HS-27A (cell line): ENCODE data around the gene SLFNL1.

Source experiments
- DNase-seq: peaks from one replicate; pipeline ENCODE4 v3.0.0-alpha.2; 2012; ENCODE audit warnings: low read depth, missing footprints

The SLFNL1 gene

DNA sequence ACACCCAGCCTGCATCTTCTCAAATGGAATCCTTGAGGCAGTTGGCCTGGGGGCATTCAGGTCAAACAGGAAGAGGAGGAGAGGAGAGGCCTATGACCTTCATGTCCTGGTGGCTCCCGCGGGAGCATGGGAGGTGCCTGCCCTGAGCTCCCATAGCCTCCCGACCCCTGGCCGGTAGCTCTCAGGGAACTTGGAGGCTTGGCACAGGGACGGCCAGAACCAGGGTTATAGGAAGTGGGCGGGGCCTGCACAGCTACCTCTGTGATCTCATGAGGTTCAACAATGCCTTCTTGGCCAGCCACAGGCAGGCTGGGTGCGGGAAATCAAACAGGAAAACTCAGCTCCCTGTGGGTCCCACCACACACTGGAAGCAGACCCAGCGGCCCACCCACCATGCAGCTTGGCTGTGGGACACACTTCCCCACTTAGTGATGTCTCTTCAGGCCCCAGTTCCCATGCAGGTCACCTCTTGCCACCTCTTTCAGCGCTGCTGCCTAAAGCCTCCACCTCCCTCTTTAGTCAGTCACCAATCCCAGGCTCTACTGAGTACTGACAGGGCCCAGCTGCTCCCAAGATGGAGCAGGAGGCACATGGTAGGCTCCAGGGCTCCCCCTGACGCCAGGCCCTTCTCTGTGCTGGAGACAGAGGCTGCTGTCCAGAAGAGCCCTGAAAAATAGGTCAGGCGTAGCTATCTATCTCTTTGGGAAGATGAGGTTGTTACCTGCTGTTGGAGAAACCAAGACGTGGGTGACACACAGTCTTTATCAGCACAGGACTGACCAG is at the start of gene SLFNL1:
Gene SLFNL1, minus strand, starts transcription at position 200 of the 783 bp plus-strand sequence. CDS start 1,065 bp downstream, outside the sequence.
- DNase-seq, result no peak

DNA sequence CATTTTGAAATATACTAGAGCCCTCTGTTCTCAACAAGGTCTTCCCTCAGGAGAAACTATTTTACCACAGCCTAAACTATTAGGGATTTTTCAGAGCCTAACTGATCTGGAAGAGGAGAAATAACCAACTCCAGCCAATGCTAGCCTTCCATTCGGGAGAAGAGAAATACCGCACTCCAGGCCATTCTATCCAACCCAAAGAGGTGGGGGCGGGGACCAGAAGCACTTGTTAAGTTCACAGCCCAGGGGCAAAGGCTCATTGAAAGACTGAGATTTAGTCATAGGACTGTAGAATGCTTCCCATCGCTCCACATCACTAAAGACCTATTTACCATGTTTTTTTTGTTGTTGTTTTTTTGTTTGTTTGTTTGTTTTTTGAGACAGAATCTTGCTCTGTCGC is 35.4 kb upstream of the SLFNL1 start:
- no peak for DNase-seq

DNA sequence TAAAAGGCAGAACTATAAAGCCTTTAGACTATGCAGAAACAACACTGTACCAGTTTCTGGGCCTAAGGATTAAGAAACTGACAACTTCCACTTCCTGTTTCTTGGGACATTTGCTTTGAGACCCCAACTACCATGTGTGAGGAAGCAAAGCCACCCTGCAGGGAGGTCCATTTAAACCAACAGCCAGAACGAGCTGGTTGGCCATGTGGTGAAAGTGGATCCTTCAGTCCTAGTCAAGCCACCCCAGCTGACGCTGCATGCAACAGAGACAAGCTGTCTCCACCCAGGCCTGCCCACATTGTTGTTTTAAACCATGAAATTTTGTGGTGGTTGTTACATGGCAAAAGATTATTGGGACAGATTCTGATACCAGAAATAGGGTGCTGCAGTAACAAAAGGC is 31.8 kb upstream of the SLFNL1 start:
- no peak for DNase-seq

DNA sequence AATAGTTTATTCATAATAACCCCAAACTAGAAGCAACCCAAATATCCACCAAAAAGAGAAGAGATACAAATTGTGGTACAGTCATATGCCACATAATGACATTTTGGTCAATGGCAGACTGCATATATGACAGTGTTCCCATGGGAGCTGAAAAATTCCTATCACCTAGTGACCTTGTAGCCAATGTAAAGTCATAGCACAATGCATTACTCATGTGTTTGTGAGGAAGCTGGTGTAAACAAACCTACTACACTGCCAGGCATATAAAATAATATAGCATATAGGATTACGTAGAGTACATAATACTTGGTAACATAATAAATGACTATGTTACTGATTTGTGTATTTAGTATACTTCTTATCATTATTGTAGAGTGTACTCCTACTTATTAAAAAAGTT is 29.5 kb upstream of the SLFNL1 start:
- DNase-seq, result no peak

DNA sequence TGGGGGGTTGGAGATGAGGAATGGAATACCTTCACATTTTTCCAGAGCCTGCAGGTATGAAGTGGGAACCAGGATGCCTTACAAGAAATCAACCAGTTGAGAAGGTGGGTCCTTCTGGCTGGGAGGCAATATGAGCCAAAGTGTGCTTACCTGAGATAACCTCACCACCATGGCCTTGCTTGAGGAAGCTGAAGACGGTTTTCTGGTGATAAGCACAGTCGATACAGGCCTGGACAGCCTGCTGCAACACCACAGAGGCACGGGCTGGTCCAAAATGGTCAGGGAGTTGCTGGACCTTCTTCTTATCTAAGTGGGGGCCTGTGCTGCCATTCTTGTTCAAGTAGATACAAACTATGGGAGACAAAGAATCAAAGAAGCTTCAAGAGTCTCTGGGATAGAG is 27.0 kb upstream of the SLFNL1 start:
- DNase-seq, result no peak

DNA sequence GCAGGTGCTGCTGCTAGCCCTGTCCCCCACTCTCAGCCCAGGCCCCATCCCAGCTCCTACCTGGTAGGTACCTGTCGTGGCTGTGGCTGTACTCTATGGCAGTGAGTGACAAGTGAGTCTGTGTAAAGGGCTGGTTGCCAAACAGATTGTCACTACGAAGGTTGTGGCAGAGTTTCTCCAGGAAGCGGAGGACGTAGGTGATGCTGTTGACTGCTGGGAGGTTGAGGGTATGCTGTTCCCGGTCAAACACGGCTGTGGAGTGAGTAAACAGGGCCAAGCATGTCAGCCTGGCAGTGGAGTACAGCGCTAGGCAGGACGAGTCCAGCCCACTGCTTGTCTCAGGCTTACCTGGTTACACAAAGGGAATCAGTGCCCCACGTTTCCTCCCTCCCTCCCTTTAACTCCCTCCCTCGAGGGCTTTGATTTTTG is 24.8 kb upstream of the SLFNL1 start:
- DNase-seq, result no peak

DNA sequence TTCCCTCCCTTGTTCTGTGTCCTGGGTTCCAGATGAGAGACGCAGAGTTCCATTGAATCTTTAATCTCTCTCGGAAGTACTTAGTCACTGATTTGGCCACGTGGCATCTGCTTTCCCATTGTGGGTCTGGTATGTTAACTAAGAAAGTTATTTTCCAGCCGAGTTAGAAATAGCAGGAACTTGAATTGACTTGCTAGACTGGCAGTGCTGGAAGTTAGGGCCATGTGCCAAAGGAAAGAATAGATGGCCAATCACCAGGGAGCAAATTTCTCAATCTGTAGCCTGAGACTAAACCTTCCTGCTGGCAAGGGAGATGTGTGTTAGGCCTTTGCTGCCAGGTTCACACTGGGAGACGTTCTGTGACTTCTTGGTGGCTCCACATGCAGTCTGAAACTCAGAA is 24.2 kb upstream of the SLFNL1 start:
- DNase-seq, result no peak

DNA sequence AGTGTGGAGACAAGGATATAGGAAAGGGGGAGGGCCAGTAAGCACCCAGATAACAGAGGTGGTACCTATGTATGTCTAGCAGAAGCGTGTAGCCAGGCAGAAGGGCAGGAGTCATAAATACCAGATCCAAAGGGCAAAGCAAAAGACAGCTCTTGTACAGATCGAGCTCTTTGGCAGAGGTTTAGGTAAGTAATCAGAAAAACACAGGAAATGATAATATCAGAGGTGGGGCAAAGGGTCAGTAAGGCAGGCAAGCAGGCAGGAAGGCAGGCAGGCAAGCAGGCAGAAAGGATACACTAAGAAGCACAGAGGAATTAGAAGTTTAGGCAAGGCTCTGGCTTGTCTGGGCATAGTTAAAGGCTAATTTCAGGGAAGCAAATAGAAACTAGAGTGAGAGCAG is 22.7 kb upstream of the SLFNL1 start:
- DNase-seq, result no peak

DNA sequence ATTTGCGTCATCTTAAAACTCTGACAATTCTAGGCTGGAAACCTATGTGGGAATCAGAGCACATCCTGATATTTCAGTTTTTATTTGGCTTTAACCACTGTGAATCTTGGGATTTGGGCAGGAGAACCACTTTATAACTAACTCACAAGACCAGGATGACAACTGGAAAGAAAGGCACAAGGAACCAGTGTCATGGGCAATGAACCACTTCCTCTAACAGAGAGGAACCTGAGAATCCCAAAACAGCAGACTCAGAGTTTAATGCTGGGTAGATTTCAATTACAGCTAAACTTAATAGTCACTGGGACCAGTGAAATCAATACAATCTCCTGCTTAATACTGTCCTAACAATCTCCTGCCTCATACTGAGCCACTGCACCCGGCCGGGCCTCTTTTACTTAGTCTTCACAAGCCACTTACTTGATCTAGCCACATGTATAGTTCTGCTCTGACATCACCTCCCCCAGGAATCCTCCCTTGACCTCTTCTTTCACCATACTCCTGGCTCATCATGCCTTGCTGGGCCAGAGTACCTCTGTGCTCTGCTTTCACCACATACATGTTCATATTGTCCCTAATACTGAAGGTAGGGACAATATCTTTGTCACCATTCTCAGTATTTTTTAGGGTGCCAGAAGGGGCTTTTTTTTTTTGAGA is 20.2 kb upstream of the SLFNL1 start:
- DNase-seq, result no peak

DNA sequence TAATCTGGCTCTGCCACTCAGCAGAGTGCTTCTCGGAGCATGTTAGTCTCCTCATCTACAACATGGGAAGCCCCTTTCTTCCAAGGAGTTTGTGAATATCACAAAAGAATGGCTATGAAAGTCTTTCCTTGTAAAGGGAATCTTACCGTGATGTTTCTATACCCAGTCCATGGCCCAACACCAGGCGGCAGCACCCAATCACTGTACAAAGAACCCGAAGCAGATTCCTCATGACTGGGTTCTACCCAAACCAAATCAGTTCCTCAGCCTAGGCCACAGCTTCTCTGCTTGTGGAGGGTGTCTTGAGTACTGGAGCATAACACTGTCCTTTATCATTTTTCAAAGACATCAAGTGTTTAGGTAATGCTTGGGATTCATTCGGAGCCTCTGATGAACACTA is 16.6 kb upstream of the SLFNL1 start:
- DNase-seq, result no peak

DNA sequence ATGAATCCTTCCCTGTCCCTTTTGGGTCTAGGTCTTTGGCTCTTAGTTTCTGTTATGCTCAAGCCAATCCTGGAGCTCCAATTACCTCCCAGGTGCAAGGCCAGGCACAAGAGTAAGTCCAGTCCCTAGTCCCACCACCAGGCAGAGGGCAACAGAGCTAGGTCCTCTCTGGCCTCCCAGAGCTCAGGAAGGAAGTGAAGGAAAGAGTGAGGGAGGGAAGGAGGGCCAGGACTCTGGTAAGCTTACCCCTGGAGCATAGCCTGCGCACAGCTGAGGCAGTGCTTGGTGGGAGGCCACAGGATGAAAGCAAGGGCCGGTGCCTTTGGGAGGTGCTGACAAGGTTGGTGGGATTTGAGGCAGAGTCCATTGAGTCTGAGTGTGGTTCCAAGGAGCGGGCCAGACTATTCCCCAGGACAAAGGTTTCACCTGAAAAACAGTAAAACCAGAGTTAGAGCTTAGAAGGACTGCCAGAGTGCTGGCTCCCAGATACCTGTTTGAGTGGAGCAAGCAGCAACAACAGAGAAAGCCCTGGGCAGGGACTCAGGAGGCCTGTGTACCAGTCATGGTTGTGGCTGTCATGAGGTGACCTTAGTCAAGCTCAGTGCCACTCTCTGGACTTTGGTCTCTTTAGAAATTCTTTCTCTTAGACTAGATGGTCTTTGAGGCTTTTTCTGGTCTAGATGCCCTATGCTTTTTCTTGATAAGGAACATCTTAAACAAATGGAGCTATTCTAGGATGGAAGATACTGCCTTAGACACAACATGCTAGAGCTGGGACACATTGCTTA is 15.8 kb upstream of the SLFNL1 start:
- no peak for DNase-seq

DNA sequence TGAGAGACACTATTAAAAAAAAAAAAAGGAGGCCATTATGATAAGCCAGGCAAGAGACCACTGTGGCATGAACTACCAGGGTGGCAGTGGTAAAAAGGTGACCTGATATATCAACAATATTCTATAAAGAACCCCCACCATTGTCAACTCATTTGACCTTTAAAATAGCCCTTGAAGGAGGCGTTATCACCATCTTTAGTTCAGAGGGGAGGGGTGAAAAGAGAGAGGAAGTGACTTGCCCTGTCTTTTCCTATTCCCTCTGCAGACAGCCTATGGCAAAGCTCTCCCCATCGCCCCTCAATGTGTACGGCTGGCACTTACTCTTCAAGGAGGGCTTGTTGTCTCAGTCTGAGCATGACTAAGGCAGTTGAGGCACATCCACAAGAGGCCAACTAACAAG is 11.7 kb upstream of the SLFNL1 start:
- no peak for DNase-seq

DNA sequence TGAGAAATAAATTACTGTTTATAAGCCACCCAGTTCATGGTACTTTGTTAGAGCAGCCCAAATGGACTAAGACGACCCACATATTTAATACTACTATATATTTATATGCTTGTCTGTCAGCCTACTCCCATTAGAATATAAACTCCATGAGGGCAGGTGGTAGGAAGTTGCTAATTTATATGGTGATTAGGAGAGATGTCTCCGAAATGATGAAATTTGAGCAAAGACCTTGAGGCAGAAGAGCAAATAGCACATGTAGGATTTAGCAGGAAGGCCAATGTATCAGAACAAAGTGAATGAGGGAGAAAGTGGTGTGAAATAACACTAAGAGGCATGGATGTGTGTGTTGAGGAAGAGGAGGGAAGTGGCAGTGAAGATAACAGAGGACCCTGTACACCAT is 10.6 kb upstream of the SLFNL1 start:
- DNase-seq, result no peak

DNA sequence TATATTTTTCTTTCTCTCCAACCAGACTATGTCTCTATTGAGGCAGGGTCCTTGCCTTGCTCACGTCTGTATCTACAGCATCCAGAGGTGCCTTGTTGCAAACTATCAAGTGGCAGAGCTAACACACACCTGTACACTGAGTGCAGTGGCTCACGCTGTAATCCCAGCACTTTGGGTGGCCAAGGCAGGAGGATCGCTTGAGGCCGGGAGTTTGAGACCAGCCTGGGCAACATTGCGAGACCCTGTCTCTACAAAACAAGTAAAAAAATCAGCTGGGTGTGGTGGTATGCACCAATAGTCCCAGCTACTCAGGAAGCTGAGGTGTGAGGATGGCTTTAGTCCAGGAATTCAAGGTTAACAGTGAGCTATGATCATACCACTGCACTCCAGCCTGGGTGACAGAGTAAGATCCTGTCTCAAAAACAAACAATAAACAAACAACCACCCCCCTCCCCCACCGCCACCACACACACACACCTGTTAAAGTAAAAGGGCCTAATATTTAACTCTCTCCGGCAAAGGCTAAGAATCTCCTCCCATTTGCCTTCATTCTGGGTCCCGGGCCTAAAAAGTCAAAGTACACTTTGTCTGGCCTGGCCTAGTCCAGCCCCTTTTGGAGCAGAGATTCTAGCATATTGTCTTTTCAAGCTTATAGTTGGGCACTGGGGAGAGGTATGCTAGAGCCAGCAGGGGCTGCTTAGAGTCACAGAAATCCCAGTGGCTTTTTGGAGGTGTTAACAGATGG is 9.5 kb upstream of the SLFNL1 start:
- DNase-seq, result no peak

DNA sequence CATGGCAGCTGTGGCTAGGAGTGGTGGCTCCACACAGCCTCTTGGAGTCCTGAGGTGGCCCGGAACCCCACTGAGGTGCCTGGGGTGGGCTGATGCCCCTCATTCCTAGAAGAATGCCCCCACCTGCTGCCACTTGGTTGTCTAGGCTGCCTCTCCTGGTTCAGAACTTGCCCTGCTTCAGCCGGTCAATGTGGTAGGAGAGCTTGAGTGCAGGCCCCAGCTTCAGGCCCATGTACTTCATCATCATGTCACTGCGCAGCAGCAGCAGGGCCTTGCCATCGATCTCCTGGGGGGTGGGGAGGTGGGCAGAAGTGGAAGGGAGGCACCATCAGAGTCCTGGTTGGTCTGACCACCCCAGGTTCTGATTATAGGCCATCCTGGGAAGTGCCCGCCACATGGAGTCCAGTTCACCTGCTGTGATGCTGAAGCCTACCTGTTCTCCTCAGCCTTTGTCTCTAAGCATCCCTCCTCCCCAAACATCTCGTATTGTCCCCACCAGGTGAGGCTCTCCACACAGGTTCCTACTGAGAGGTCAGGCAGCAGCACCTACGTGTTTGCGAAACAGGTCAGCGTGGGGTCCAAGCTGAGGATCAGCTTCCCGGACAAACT is 6.6 kb upstream of the SLFNL1 start:
- DNase-seq, result no peak

DNA sequence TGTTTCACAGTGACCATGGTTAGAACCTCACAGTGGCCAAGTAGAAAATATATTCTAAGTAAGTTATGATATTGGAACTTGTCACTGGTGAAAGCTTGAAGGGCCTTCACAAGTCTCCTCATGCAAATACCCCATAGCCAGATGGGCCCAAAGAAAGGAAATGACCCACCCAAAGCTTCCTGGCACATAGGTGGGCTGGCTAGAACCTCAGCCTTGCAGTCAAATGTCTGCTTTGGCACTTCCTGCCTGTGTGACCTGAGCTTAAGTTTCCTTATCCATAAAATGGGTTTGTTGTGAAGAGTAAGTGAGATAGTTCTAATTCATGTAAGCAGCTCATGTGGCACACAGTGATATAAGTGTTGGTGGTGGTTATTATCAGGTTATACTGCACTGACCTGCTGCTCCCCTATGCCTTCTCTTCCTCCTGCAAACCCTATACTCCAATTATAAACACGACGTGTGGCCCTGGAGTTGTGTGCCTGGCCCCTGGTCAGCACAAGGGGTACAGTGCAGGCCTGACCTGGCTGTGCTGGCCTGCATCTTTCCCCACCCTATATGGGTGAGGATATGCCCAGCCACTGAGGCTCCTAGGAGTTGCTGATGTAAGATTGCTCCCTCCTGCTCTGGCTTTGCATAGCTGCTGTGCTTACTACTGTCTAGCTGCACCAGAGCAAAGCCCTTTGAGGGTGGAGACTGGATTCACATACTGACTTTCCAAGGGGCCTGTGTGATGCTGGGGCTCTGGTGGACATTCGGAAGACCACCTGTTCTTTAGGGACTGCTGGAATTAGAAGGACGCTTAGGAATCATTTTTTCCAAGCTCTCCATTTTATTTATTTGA is 4.7 kb upstream of the SLFNL1 start:
- DNase-seq, result no peak

DNA sequence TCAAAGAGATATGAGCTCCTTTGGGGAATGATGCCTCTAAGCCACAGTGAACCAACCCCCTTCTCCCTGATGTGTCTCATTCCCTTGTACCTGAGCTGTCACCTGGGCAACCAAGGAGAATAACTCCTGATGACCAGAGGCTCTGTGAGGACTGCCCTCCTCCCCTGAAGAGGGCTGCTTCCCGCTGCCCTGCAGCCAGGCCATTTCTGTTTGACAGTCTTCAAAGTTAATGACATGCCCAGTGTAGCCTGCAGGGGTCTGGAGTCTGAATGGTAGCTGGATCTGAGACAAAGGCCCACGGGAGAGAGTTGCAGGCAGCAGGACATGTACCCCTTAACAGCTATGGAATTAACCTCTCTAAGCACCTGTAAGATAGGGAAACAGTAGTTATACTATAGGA is 3.4 kb upstream of the SLFNL1 start:
- no peak for DNase-seq

DNA sequence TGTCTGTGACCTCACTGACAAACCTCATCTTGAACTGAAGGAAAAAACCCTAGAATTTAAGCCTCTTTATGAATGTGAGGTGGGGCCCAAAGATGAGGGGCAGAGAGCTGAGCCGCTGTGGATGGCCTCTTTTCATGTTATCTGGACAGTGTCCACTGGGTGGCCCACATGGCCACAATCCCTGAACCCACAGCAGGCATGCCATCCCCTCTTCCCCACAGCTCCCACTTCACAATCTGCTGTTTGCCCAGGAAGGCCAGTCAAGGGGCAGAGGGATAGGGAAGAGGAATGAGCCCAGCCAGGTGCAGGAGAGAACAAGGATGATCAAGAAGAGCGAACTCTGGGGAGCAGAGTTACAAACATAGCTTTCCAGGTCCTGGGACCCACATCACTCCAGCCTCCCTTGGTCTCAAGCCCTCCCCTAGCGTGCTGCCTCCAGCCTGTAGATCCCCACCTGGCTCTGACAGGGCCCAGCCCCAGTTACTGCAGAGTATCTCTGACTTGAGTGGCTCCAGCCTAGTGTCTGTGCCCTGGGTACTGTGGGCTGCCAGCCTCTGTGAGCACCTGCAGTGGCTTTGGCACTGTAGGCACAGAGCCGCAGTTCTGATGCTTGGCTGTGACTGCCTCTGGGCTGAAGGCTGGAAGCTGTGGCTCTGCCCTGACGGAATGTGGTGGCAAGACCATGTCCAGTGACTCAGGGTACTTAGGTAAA is 1.9 kb upstream of the SLFNL1 start:
- DNase-seq, result no peak

DNA sequence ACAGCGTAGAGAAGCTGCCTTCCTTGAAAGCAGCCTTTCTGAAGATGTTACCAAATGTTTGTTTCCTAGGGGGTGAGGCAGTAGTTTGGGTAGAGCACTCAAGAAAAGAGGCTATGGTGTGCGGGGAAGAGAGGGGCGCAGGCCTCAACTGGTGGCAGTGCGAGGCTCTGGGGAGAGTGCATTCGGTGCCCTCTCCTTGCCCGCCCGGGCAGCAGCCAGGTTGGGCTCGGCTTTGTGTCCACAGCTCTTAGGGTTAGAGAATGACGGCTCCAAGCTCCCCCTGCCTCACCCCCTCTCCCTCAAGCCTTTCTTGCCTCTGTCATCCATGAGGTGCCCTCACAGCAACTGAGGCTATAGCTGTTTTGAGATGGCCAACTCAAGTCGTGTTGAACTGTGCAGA is 899 bp upstream of the SLFNL1 start:
- DNase-seq, result no peak

DNA sequence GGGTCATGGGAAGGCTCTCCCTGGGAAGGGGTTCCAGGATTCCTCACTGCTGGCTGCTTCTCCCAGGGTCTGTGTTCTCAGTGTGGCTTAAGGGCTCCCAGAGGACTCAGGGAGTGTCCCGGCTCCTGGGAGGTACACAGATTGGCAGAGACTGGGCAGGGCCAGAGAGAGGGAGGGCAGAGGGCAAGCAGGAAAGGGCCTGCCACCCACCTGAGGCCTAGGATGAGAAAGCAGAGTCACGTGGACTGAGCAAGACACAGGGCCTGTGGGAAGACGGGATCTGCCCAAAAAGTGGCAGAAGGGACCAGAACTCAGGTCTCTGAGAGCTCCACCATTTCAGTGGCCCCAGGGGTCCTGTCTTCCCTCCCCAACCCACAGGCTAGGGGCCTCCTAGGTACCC is 871 bp downstream of the SLFNL1 start:
- DNase-seq, result no peak
